ENCODE measurements around the gene MEGF11.

The MEGF11 gene

GRCh38 chr15:66224946-66225345 lies 28.6 kb downstream of the MEGF11 start:
- H3K9ac ChIP-seq (ENCODE audit: low read length) = no peak overlapping the region
- no peaks in the 10 kb centered on the region for H3F3A ChIP-seq (ENCODE audit: insufficient read depth)
- no peak overlapping the region for H3K4me3 ChIP-seq (ENCODE audit: insufficient read depth, low read length, poor library complexity, severe bottlenecking)
- H3K9me3 ChIP-seq (ENCODE audit: insufficient read depth, low read length) = no peaks in the 10 kb centered on the region
- H3K36me3 ChIP-seq (ENCODE audit: low read length) = no peaks in the 10 kb centered on the region
- no peak overlapping the region for H3K4me2 ChIP-seq (ENCODE audit: low read depth, low read length, poor library complexity, severe bottlenecking)
- H3K9me2 ChIP-seq (replicated peaks; ENCODE audit: insufficient read depth, low read length) = no peaks in the 10 kb centered on the region
- H3K27me3 ChIP-seq (ENCODE audit: low read length) = no peaks in the 10 kb centered on the region
- no peak overlapping the region for H2AFZ ChIP-seq (ENCODE audit: low read depth, low read length, severe bottlenecking)
- H3K79me2 ChIP-seq (ENCODE audit: insufficient read depth, low read length) = no peaks in the 10 kb centered on the region
- H4K20me1 ChIP-seq (ENCODE audit: low read depth, low read length) = no peaks in the 10 kb centered on the region
- no peak for TF ChIP-seq EZH2phosphoT487 (conservative IDR thresholded peaks at IDR 0.05; ENCODE audit: low read length)
- no peak for TF ChIP-seq CTCF (IDR thresholded peaks at IDR 0.05; ENCODE audit: insufficient read depth, low read length, poor library complexity, severe bottlenecking)
- no peak overlapping the region for H3K27ac ChIP-seq (ENCODE audit: low read depth, low read length)

DNA sequence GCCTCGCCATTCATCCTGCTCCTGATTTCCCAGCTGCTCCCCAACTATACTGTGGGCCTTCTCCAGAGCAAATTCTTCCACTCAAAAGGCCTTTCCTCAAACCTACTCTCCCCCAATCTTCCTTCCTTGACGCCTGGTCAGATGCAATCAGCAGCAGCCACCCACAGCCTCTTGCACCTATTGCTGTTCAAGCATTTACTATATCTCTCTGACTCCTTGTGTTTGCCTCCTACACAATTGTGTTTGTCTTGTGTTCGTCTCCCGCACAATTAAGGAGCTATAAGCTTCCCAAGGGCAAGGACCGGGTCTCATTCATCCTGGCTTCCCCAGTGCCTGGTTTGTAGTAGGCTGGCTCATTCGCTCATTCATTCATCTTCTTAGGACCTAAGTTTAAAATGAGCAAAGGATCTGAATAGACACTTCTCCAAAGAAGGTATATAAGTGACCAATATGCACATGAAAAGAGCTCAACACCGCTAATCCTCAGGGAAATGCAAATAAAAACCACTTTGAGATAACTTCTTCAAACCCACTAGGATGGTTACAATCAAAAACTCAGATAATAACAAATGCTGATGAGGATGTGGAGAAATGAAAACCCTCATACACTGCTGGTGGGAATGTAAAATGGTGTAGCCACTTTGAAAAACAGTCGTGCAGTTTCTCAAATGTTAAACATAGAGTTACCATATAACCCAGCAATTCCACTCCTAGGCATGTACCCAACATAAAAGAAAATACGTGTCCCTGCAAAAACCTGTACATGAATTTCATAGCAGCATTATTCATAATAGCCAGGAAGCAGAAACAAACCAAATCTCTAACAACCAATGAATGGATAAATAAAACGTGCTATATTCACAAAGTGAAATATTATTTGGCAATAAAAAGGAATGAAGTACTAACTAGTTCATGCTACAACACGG lies 31.0 kb downstream of the MEGF11 start:
- H3K4me3 ChIP-seq (ENCODE audit: insufficient read depth, low read length, poor library complexity, severe bottlenecking) = no peak overlapping the region
- no peak overlapping the region for H3K4me2 ChIP-seq (ENCODE audit: low read depth, low read length, poor library complexity, severe bottlenecking)
- H4K20me1 ChIP-seq (ENCODE audit: low read depth, low read length) = no peaks in the 10 kb centered on the region
- no peaks in the 10 kb centered on the region for H3K27me3 ChIP-seq (ENCODE audit: low read length)
- H3K9ac ChIP-seq (ENCODE audit: low read length) = no peak overlapping the region
- no peak overlapping the region for H3K27ac ChIP-seq (ENCODE audit: low read depth, low read length)
- no peaks in the 10 kb centered on the region for H3K9me2 ChIP-seq (replicated peaks; ENCODE audit: insufficient read depth, low read length)
- H2AFZ ChIP-seq (ENCODE audit: low read depth, low read length, severe bottlenecking) = no peak overlapping the region
- no peaks in the 10 kb centered on the region for H3K36me3 ChIP-seq (ENCODE audit: low read length)
- TF ChIP-seq CTCF (IDR thresholded peaks at IDR 0.05; ENCODE audit: insufficient read depth, low read length, poor library complexity, severe bottlenecking) (no peak), EZH2phosphoT487 (conservative IDR thresholded peaks at IDR 0.05; ENCODE audit: low read length) (no peak)
- H3K9me3 ChIP-seq (ENCODE audit: insufficient read depth, low read length) = no peaks in the 10 kb centered on the region
- no peaks in the 10 kb centered on the region for H3F3A ChIP-seq (ENCODE audit: insufficient read depth)
- no peaks in the 10 kb centered on the region for H3K79me2 ChIP-seq (ENCODE audit: insufficient read depth, low read length)

- H3K4me2 ChIP-seq (ENCODE audit: low read depth, low read length, poor library complexity, severe bottlenecking) = no peak overlapping the region
- H3K27ac ChIP-seq (ENCODE audit: low read depth, low read length) = no peak overlapping the region
- H3K9me3 ChIP-seq (ENCODE audit: insufficient read depth, low read length) = no peaks in the 10 kb centered on the region
- no peak overlapping the region for H2AFZ ChIP-seq (ENCODE audit: low read depth, low read length, severe bottlenecking)
- no peaks in the 10 kb centered on the region for H3K36me3 ChIP-seq (ENCODE audit: low read length)
- H3K4me3 ChIP-seq (ENCODE audit: insufficient read depth, low read length, poor library complexity, severe bottlenecking) = no peak overlapping the region
- no peaks in the 10 kb centered on the region for H4K20me1 ChIP-seq (ENCODE audit: low read depth, low read length)
- TF ChIP-seq EZH2phosphoT487 (conservative IDR thresholded peaks at IDR 0.05; ENCODE audit: low read length) (no peak), CTCF (IDR thresholded peaks at IDR 0.05; ENCODE audit: insufficient read depth, low read length, poor library complexity, severe bottlenecking) (no peak)
- no peak overlapping the region for H3K9ac ChIP-seq (ENCODE audit: low read length)
- no peaks in the 10 kb centered on the region for H3K79me2 ChIP-seq (ENCODE audit: insufficient read depth, low read length)
- H3F3A ChIP-seq (ENCODE audit: insufficient read depth) = no peaks in the 10 kb centered on the region
- H3K27me3 ChIP-seq (ENCODE audit: low read length) = no peaks in the 10 kb centered on the region
- no peaks in the 10 kb centered on the region for H3K9me2 ChIP-seq (replicated peaks; ENCODE audit: insufficient read depth, low read length)
These were observed 32.4 kb downstream of the MEGF11 start for GRCh38 chr15:66221126-66221525.
